H9 (cell line): ENCODE results near the gene MBD5. TPM values are rescaled to one million over a fixed set of nuclear protein-coding genes. Genes with fewer than 3 reads are reported as not detected.

ENCODE experiments used
- DNase-seq: peaks from one replicate; pipeline ENCODE4 v3.0.0-alpha.2; 2017
- H2AFZ ChIP-seq: one replicate; pipeline ENCODE4 v1.6.1; 2013; ENCODE audit warnings: mild to moderate bottlenecking, low read length, control low read depth, moderate library complexity
- H2AK5ac ChIP-seq: 2 replicates; pipeline ENCODE4 v1.6.1; 2013; ENCODE audit warnings: low read length, control low read depth, mixed read lengths; ENCODE audit not compliant: insufficient read length
- H2BK120ac ChIP-seq: one replicate; pipeline ENCODE4 v1.6.1; 2013; ENCODE audit warnings: low read depth, mild to moderate bottlenecking, low read length, control low read depth, inconsistent platforms; ENCODE audit not compliant: poor library complexity, severe bottlenecking
- H2BK12ac ChIP-seq: 2 replicates; pipeline ENCODE4 v1.6.1; 2013; ENCODE audit warnings: low read length, control low read depth, mixed read lengths, low read depth; ENCODE audit not compliant: insufficient read length
- H2BK15ac ChIP-seq: 2 replicates; pipeline ENCODE4 v1.6.1; 2013; ENCODE audit warnings: low read depth, low read length, control low read depth
- H2BK20ac ChIP-seq: one replicate; pipeline ENCODE4 v1.6.1; 2013; ENCODE audit warnings: low read depth, mild to moderate bottlenecking, low read length, control low read depth, inconsistent platforms; ENCODE audit not compliant: poor library complexity, severe bottlenecking
- H2BK5ac ChIP-seq: 2 replicates; pipeline ENCODE4 v1.6.1; 2013; ENCODE audit warnings: low read length, control low read depth, mixed read lengths; ENCODE audit not compliant: insufficient read length
- H3K14ac ChIP-seq: 2 replicates; pipeline ENCODE4 v1.6.1; 2013; ENCODE audit warnings: low read length, control low read depth; ENCODE audit not compliant: insufficient read depth
- H3K18ac ChIP-seq: 2 replicates; pipeline ENCODE4 v1.6.1; 2013; ENCODE audit warnings: low read depth, mild to moderate bottlenecking, mixed read lengths, low read length, control low read depth; ENCODE audit not compliant: insufficient read length
- H3K23ac ChIP-seq: 2 replicates; pipeline ENCODE4 v1.6.1; 2013; ENCODE audit warnings: low read length, control low read depth, mixed read lengths, low read depth; ENCODE audit not compliant: insufficient read length
- H3K23me2 ChIP-seq: 2 replicates; pipeline ENCODE4 v1.6.1; 2013; ENCODE audit warnings: low read depth, mild to moderate bottlenecking, mixed read lengths, low read length, control low read depth; ENCODE audit not compliant: insufficient read length, poor library complexity, severe bottlenecking
- H3K27ac ChIP-seq: 2 replicates; pipeline ENCODE4 v1.5.1; 2013; ENCODE audit warnings: low read length, control low read depth, mixed read lengths, low read depth; ENCODE audit not compliant: insufficient read length
- H3K27me3 ChIP-seq: 2 replicates; pipeline ENCODE4 v1.6.1; 2013; ENCODE audit warnings: low read length, control low read depth, inconsistent platforms; ENCODE audit not compliant: insufficient read depth
- H3K4ac ChIP-seq: 2 replicates; pipeline ENCODE4 v1.6.1; 2013; ENCODE audit warnings: low read depth, mild to moderate bottlenecking, control low read depth, inconsistent platforms, low read length, moderate library complexity
- H3K4me1 ChIP-seq: 2 replicates; pipeline ENCODE4 v1.6.1; 2013; ENCODE audit warnings: low read length, control low read depth, inconsistent platforms; ENCODE audit not compliant: insufficient read depth
- H3K4me2 ChIP-seq: 2 replicates; pipeline ENCODE4 v1.6.1; 2013; ENCODE audit warnings: low read length, control low read depth, mixed read lengths; ENCODE audit not compliant: insufficient read length, insufficient read depth
- H3K56ac ChIP-seq: 2 replicates; pipeline ENCODE4 v1.6.1; 2013; ENCODE audit warnings: low read depth, mild to moderate bottlenecking, mixed read lengths, low read length, control low read depth; ENCODE audit not compliant: insufficient read length
- H3K79me1 ChIP-seq: 2 replicates; pipeline ENCODE4 v1.6.1; 2013; ENCODE audit warnings: low read depth, mild to moderate bottlenecking, moderate library complexity, low read length, control low read depth, inconsistent platforms; ENCODE audit not compliant: insufficient read depth, poor library complexity, severe bottlenecking
- H3K79me2 ChIP-seq: 2 replicates; pipeline ENCODE4 v1.6.1; 2013; ENCODE audit warnings: low read length, control low read depth, inconsistent platforms; ENCODE audit not compliant: insufficient read depth
- H3K9ac ChIP-seq: 2 replicates; pipeline ENCODE4 v1.6.1; 2013; ENCODE audit warnings: low read length, control low read depth, mixed read lengths; ENCODE audit not compliant: insufficient read length; ENCODE audit errors: extremely low read depth
- H3K9me3 ChIP-seq: one replicate; pipeline ENCODE4 v1.6.1; 2013; ENCODE audit warnings: low read depth, low read length, inconsistent platforms; ENCODE audit not compliant: control insufficient read depth
- H3T11ph ChIP-seq: one replicate; pipeline ENCODE4 v1.6.1; 2013; ENCODE audit warnings: mild to moderate bottlenecking, low read length, control low read depth, inconsistent platforms
- H4K20me1 ChIP-seq: one replicate; pipeline ENCODE4 v1.6.1; 2013; ENCODE audit not compliant: control insufficient read depth, insufficient read length, insufficient read depth
- H4K5ac ChIP-seq: 2 replicates; pipeline ENCODE4 v1.6.1; 2013; ENCODE audit warnings: low read depth, mild to moderate bottlenecking, mixed read lengths, low read length, control low read depth; ENCODE audit not compliant: insufficient read length
- H4K8ac ChIP-seq: replicated peaks from 2 replicates; pipeline ENCODE4 v1.6.1; 2013; ENCODE audit warnings: low read length, control low read depth, mixed read lengths, low read depth; ENCODE audit not compliant: insufficient read length
- H4K91ac ChIP-seq: 2 replicates; pipeline ENCODE4 v1.6.1; 2013; ENCODE audit warnings: low read depth, mild to moderate bottlenecking, moderate library complexity, mixed read lengths, low read length, control low read depth; ENCODE audit not compliant: insufficient read length
- H3K27ac Mint-ChIP-seq, 3 experiments: 2 replicates in 2 of 3; 3 replicates in 1 of 3; pipeline ENCODE4 v1.8.0; 2020 to 2021; ENCODE audit warnings: mixed read lengths in 3 of 3, mild to moderate bottlenecking in 1 of 3, moderate library complexity in 1 of 3
- H3K27me3 Mint-ChIP-seq: 2 replicates; pipeline ENCODE4 v1.8.0; 2021; ENCODE audit warnings: low read depth, mild to moderate bottlenecking, moderate library complexity, mixed read lengths
- H3K36me3 Mint-ChIP-seq, 3 experiments: 2 replicates in 2 of 3; 3 replicates in 1 of 3; pipeline ENCODE4 v1.8.0; 2020 to 2021; ENCODE audit warnings: low read depth in 3 of 3, mixed read lengths in 3 of 3; ENCODE audit not compliant: insufficient read depth in 1 of 3
- H3K4me1 Mint-ChIP-seq, 2 experiments: 2 replicates each; pipeline ENCODE4 v1.8.0; 2020; ENCODE audit warnings: mixed read lengths in 2 of 2
- H3K4me3 Mint-ChIP-seq, 2 experiments: 2 replicates in 1 of 2; 3 replicates in 1 of 2; pipeline ENCODE4 v1.8.0; 2020 to 2021; ENCODE audit warnings: mild to moderate bottlenecking in 2 of 2, mixed read lengths in 2 of 2, moderate library complexity in 1 of 2
- H3K9me3 Mint-ChIP-seq, 2 experiments: 2 replicates in 1 of 2; 3 replicates in 1 of 2; pipeline ENCODE4 v1.8.0; 2020; ENCODE audit warnings: mild to moderate bottlenecking in 2 of 2, mixed read lengths in 2 of 2, moderate library complexity in 1 of 2
- WGBS: extraction: QIAGEN DNeasy Blood & Tissue Kit; methylation state at CpG from one replicate; pipeline ENCODE4 v1.1.7; 2013; ENCODE audit warnings: missing lambda C conversion rate, low lambda C conversion rate, mixed read lengths; ENCODE audit not compliant: insufficient read length; ENCODE audit errors: extremely low coverage; 5-methylcytosine and 5-hydroxymethylcytosine counted together
- total RNA-seq: library from RNA; stranded (reverse); gene quantifications from 2 replicates; pipeline ENCODE4 v1.2.1, GENCODE V29; 2021
- TF ChIP-seq, protein P1 (sequence below): fragments of 200-600 bp; sonication (generic); conservative IDR thresholded peaks from 3 replicates; pipeline ENCODE4 v1.8.0; 2021; ENCODE audit warnings: antibody characterized with exemption, mild to moderate bottlenecking

The MBD5 gene
- total RNA-seq, 1 experiment from 2014 or later: 23.1 TPM

GRCh38 chr2:148416248-148416647, 395.4 kb downstream of the MBD5 start:
- Mint-ChIP-seq H3K27ac (no peak overlapping the region), H3K4me3 (no peak overlapping the region), H3K36me3 (peaks cover 0 to 23% (median 5%) of the 10 kb centered on the region in 3 experiments; a peak in 6 of 7 replicates), H3K9me3 (peaks cover 13 to 16% of the 10 kb centered on the region in 2 experiments; a peak in 4 of 5 replicates), H3K4me1 (no peaks in the 10 kb centered on the region), H3K27me3 (no peaks in the 10 kb centered on the region)
- Histone ChIP-seq H3K56ac (no peak overlapping the region), H2BK15ac (no peak overlapping the region), H2BK20ac (no peak overlapping the region), H2BK12ac (no peak overlapping the region), H4K8ac (no peak overlapping the region), H3K9me3 (no peaks in the 10 kb centered on the region), H4K5ac (no peak overlapping the region), H3K79me1 (no peaks in the 10 kb centered on the region), H4K20me1 (no peaks in the 10 kb centered on the region), H3K18ac (no peak overlapping the region), H4K91ac (no peak overlapping the region), H3K14ac (no peak overlapping the region), H2AFZ (no peak overlapping the region), H2BK5ac (no peak overlapping the region), H3T11ph (no peak overlapping the region), H3K23me2 (no peaks in the 10 kb centered on the region), H3K9ac (no peak overlapping the region), H3K27me3 (no peaks in the 10 kb centered on the region), H3K4me2 (no peak overlapping the region), H2AK5ac (no peak overlapping the region), H3K4ac (no peak overlapping the region), H2BK120ac (no peak overlapping the region), H3K23ac (no peak overlapping the region), H3K27ac (no peak overlapping the region), H3K4me1 (no peaks in the 10 kb centered on the region), H3K79me2 (no peaks in the 10 kb centered on the region)
- DNase-seq: no peak
- no CpG with 5 or more reads among the region's 1 CpG for WGBS
- TF ChIP-seq, protein P1, sequence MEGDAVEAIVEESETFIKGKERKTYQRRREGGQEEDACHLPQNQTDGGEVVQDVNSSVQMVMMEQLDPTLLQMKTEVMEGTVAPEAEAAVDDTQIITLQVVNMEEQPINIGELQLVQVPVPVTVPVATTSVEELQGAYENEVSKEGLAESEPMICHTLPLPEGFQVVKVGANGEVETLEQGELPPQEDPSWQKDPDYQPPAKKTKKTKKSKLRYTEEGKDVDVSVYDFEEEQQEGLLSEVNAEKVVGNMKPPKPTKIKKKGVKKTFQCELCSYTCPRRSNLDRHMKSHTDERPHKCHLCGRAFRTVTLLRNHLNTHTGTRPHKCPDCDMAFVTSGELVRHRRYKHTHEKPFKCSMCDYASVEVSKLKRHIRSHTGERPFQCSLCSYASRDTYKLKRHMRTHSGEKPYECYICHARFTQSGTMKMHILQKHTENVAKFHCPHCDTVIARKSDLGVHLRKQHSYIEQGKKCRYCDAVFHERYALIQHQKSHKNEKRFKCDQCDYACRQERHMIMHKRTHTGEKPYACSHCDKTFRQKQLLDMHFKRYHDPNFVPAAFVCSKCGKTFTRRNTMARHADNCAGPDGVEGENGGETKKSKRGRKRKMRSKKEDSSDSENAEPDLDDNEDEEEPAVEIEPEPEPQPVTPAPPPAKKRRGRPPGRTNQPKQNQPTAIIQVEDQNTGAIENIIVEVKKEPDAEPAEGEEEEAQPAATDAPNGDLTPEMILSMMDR: no peak
